GM12878 (cell line): ENCODE measurements around the gene MBNL1. TPM values are rescaled to one million over a fixed set of nuclear protein-coding genes. Genes with fewer than 3 reads are reported as not detected.

Source experiments
- ATAC-seq: fragments of 200-7000 bp; cut with Tn5 transposase; 3 replicates; pipeline ENCODE4 v1.9.1; 2020; ENCODE audit warnings: mild to moderate bottlenecking, moderate library complexity
- BruUV-seq: library from RNA; stranded (reverse); fragments of 400-500 nt; replicated peaks from 2 replicates; lab custom pipeline; 2021; lab: Mats Ljungman, UMichigan
- CTCF ChIA-PET: fragments of 300-600 bp; sonication (Branson Sonifier 250); formaldehyde crosslinking; extraction: SDS; loops from one replicate; lab custom pipeline; 2021; ENCODE audit warnings: inconsistent platforms; lab: Yijun Ruan, JAX
- POLR2A ChIA-PET: fragments of 350-600 bp; formaldehyde crosslinking; extraction: SDS; loops from one replicate; lab custom pipeline; 2021; ENCODE audit warnings: inconsistent platforms; lab: Charles Lee
- RAD21 ChIA-PET: fragments of 300-600 bp; sonication (Branson Sonifier 250); formaldehyde crosslinking; loops from one replicate; lab custom pipeline; 2023; ENCODE audit warnings: antibody characterized with exemption; ENCODE audit not compliant: unreplicated experiment; lab: Charles Lee
- SMC1A ChIA-PET: fragments of 300-600 bp; sonication (Branson Sonifier 250); formaldehyde crosslinking; loops from one replicate; lab custom pipeline; 2023; ENCODE audit not compliant: unreplicated experiment, uncharacterized antibody; lab: Charles Lee
- DNase-seq: peaks from one replicate; pipeline ENCODE4 v3.0.0-alpha.2; 2011; ENCODE audit warnings: low read depth, low spot score
- FAIRE-seq: peaks from 3 replicates; lab custom pipeline; 2011; peaks lifted over from hg19 to GRCh38; lab: Jason Lieb, UNC
- H2AFZ ChIP-seq: 2 replicates; pipeline ENCODE4 v1.6.0; 2011; ENCODE audit warnings: low read depth, low read length, control low read depth; ENCODE audit not compliant: control insufficient read depth
- H3K27ac ChIP-seq: 2 replicates; pipeline ENCODE4 v1.5.1; 2011; ENCODE audit warnings: control low read depth; ENCODE audit not compliant: control insufficient read depth, insufficient read depth
- H3K27me3 ChIP-seq, 2 experiments: replicated peaks in 1 of 2; 2 replicates each; pipeline versions ENCODE4 v1.6.0 to v1.6.1; 2011; ENCODE audit warnings: low read length in 1 of 2; ENCODE audit not compliant: control insufficient read depth in 2 of 2, insufficient read depth in 2 of 2
- H3K36me3 ChIP-seq, 2 experiments: 2 replicates each; pipeline ENCODE4 v1.5.1; 2011; ENCODE audit warnings: low read length in 1 of 2; ENCODE audit not compliant: control insufficient read depth in 2 of 2, insufficient read depth in 2 of 2
- H3K4me1 ChIP-seq: 2 replicates; pipeline ENCODE4 v1.6.1; 2011; ENCODE audit warnings: mild to moderate bottlenecking, low read length, moderate library complexity, mixed read lengths; ENCODE audit not compliant: control insufficient read depth, insufficient read depth
- H3K4me2 ChIP-seq: 2 replicates; pipeline ENCODE4 v1.6.0; 2011; ENCODE audit warnings: control low read depth; ENCODE audit not compliant: control insufficient read depth, insufficient read depth
- H3K4me3 ChIP-seq: fragments of 200-600 bp; sonication (generic); 2 replicates; pipeline ENCODE4 v1.5.1; 2016
- H3K79me2 ChIP-seq: 2 replicates; pipeline ENCODE4 v1.6.0; 2011; ENCODE audit warnings: low read length; ENCODE audit not compliant: control insufficient read depth, insufficient read depth
- H3K9ac ChIP-seq: 2 replicates; pipeline ENCODE4 v1.8.0; 2011; ENCODE audit warnings: low read length, control low read depth, mixed read lengths; ENCODE audit not compliant: control insufficient read depth, insufficient read depth
- H3K9me3 ChIP-seq: replicated peaks from 3 replicates; pipeline ENCODE4 v1.5.1; 2011; ENCODE audit warnings: mild to moderate bottlenecking, low read length; ENCODE audit not compliant: control insufficient read depth, insufficient read depth
- H4K20me1 ChIP-seq: 2 replicates; pipeline ENCODE4 v1.6.0; 2011; ENCODE audit not compliant: control insufficient read depth, insufficient read depth
- CEBPB ChIP-seq, 2 experiments: fragments of 150-350 bp in 1 of 2; IDR thresholded peaks; 2 replicates each; pipeline ENCODE4 v1.6.1; 2012 to 2014; ENCODE audit warnings: low read depth in 2 of 2, low read length in 2 of 2, borderline replicate concordance in 1 of 2, inconsistent platforms in 1 of 2
- DPF2 ChIP-seq: fragments of 450-650 bp; IDR thresholded peaks from 2 replicates; pipeline ENCODE4 v1.6.1; 2017; ENCODE audit warnings: mild to moderate bottlenecking
- E2F8 ChIP-seq: fragments of 450-650 bp; IDR thresholded peaks from 2 replicates; pipeline ENCODE4 v1.6.1; 2018; ENCODE audit warnings: mild to moderate bottlenecking, low read depth, moderate library complexity; ENCODE audit not compliant: partially characterized antibody
- FOXK2 ChIP-seq: fragments of 450-650 bp; IDR thresholded peaks from 2 replicates; pipeline ENCODE4 v1.6.1; 2017; ENCODE audit warnings: mild to moderate bottlenecking, moderate library complexity
- HCFC1 ChIP-seq: fragments of 150-350 bp; IDR thresholded peaks from 2 replicates; pipeline ENCODE4 v1.6.1; 2014; ENCODE audit warnings: low read length
- SMAD5 ChIP-seq: IDR thresholded peaks from 2 replicates; pipeline ENCODE4 v1.6.1; 2016; ENCODE audit warnings: antibody characterized with exemption, low read depth
- YY1 ChIP-seq: IDR thresholded peaks from 2 replicates; pipeline ENCODE4 v1.6.1; 2011; ENCODE audit warnings: low read depth, mild to moderate bottlenecking, low read length
- ZNF217 ChIP-seq: fragments of 450-650 bp; IDR thresholded peaks from 2 replicates; pipeline ENCODE4 v1.6.1; 2017; ENCODE audit warnings: antibody characterized with exemption, mild to moderate bottlenecking
- ZZZ3 ChIP-seq: IDR thresholded peaks from 2 replicates; pipeline ENCODE4 v1.6.1; 2011; ENCODE audit warnings: low read depth; ENCODE audit not compliant: control insufficient read depth, insufficient read length
- WGBS: methylation state at CpG from one replicate; pipeline ENCODE4 v1.1.6; 2016; ENCODE audit warnings: low lambda C conversion rate; ENCODE audit not compliant: insufficient replicate concordance, insufficient coverage; ENCODE audit errors: missing lambda C conversion rate; 5-methylcytosine and 5-hydroxymethylcytosine counted together
- in situ Hi-C: fragments of 300-500 bp; cut with MboI; formaldehyde crosslinking; loops from 9 replicates; pipeline ENCODE4 v1.14.3; 2018; ENCODE audit warnings: mixed read lengths
- intact Hi-C: fragments of 100-400 bp; cut with micrococcal nuclease; formaldehyde crosslinking; loops from one replicate; pipeline ENCODE4 v1.14.2; 2022; ENCODE audit not compliant: unreplicated experiment
- polyA plus RNA-seq, 11 experiments: library from polyadenylated mRNA; depleted of rRNA in 4 of 11; unstranded in 6 of 11; stranded (reverse) in 5 of 11; fragments of >200 nt; fragmentation: Nextera tagmentation in 4 of 11; fragmentation: Illumina TruSeq in 1 of 11; extraction: Ambion mirVana in 4 of 11; extraction: Trizol in 1 of 11; gene quantifications; 1 replicate in 1 of 11; 2 replicates in 10 of 11; pipeline versions ENCODE4 v1.2.1 to v1.2.3, GENCODE V29; 2011 to 2016; ENCODE audit warnings: inconsistent platforms in 2 of 11, missing spikeins in 2 of 11, low read depth in 1 of 11
- total RNA-seq, 4 experiments: library from RNA; depleted of rRNA in 3 of 4; stranded (reverse); fragments of >200 nt in 3 of 4; fragmentation: Illumina TruSeq in 1 of 4; extraction: Trizol in 1 of 4; gene quantifications; 2 replicates each; pipeline versions ENCODE4 v1.2.1 to v1.2.3, GENCODE V29; 2013 to 2021

The MBNL1 gene
- total and polyA plus RNA-seq, 10 of the 15 experiments (the other 5 are each of a cell fraction or from before 2014, with no cell fraction given): 59.6 to 337 (median 143) TPM

- no peak overlapping the region for H2AFZ ChIP-seq
- ChIA-PET RAD21 (interaction anchor here (1.3 to 1.9 kb wide), 4 partner anchors 14 to 52 kb away, joined by 3 to 9 read pairs (median 4); no protein-coding TSS in a partner anchor), POLR2A (interaction anchor here (1.4 kb wide), 1 partner anchor 9 kb away, joined by 3 read pairs; no protein-coding TSS in a partner anchor), SMC1A (interaction anchor here (0.7 to 2.0 kb wide), 12 partner anchors 9 to 88 kb away, joined by 3 to 9 read pairs (median 4); no protein-coding TSS in a partner anchor), CTCF (interaction anchor here (0.9 kb wide), 1 partner anchor 83 kb away, joined by 3 read pairs; no protein-coding TSS in a partner anchor)
- peaks cover 6% of the 10 kb centered on the region; the same call in 1 of the 2 replicates for H3K4me1 ChIP-seq
- BruUV-seq: no TSS peak
- in situ Hi-C loops: no loop called here
- no peaks in the 10 kb centered on the region for H4K20me1 ChIP-seq
- WGBS: 69% methylated on average over 2 of the region's 2 CpGs
- peaks cover 2% of the 10 kb centered on the region; the same call in 1 of the 3 replicates for H3K9me3 ChIP-seq
- ATAC-seq: no peak
- no peaks in the 10 kb centered on the region for H3K27me3 ChIP-seq
- H3K4me2 ChIP-seq: no peak overlapping the region
- H3K9ac ChIP-seq: no peak overlapping the region
- TF ChIP-seq HCFC1 (no peak), E2F8 (no peak), FOXK2 (no peak), DPF2 (no peak), ZZZ3 (no peak), YY1 (no peak), ZNF217 (no peak), SMAD5 (no peak), CEBPB (IDR thresholded peaks at IDR 0.05; ENCODE audit: borderline replicate concordance in 1 of 2, low read depth in 2 of 2, low read length in 2 of 2) (no peak)
- intact Hi-C loops: no loop called here
- no peak for FAIRE-seq
- H3K27ac ChIP-seq: no peak overlapping the region
- H3K79me2 ChIP-seq: peaks cover 68% of the 10 kb centered on the region
- H3K4me3 ChIP-seq: no peak overlapping the region
- H3K36me3 ChIP-seq: peaks cover 0 to 4% of the 10 kb centered on the region in 2 experiments; a peak in 1 of 4 replicates
- DNase-seq: no peak
These were observed 91.6 kb downstream of the MBNL1 start for GRCh38 chr3:152360302-152360701.
